Gastrocnemius medialis (tissue), 4 donors: ENCODE data around the gene MPPED2. TPM values are rescaled to one million over a fixed set of nuclear protein-coding genes. Genes with fewer than 3 reads are reported as not detected.

Source experiments
- ATAC-seq, 2 donors: fragments of 150-250 bp; one replicate each; pipeline ENCODE4 v1.9.1; 2016
- DNase-seq, 2 donors: peaks; one replicate each; pipeline ENCODE4 v3.0.0-alpha.2; 2019
- H3K27ac ChIP-seq, 4 donors: fragments of 200-600 bp; sonication (generic); 1 replicate in 1 of 4; 2 replicates in 3 of 4; pipeline ENCODE4 v1.5.1; 2016 to 2018; ENCODE audit warnings: mild to moderate bottlenecking in 2 of 4, moderate library complexity in 1 of 4
- H3K27me3 ChIP-seq, 3 donors: fragments of 200-600 bp; sonication (generic) in 2 of 3; 1 replicate in 1 of 3; 2 replicates in 2 of 3; pipeline versions ENCODE4 v1.5.1 to v1.6.0; 2016 to 2019; ENCODE audit warnings: mild to moderate bottlenecking in 1 of 3, moderate library complexity in 1 of 3
- H3K36me3 ChIP-seq, 2 donors: fragments of 200-600 bp; sonication (generic) in 1 of 2; one replicate each; pipeline ENCODE4 v1.5.1; 2017 to 2018
- H3K4me1 ChIP-seq, 2 donors: fragments of 200-600 bp; sonication (generic) in 1 of 2; one replicate each; pipeline ENCODE4 v1.5.1; 2016 to 2017; ENCODE audit warnings: mild to moderate bottlenecking in 2 of 2
- H3K4me3 ChIP-seq, 4 donors: fragments of 200-600 bp; sonication (generic) in 3 of 4; 1 replicate in 1 of 4; 2 replicates in 3 of 4; pipeline ENCODE4 v1.5.1; 2016 to 2019; ENCODE audit warnings: mild to moderate bottlenecking in 2 of 4
- H3K9me3 ChIP-seq, 3 donors: fragments of 200-600 bp; sonication (generic) in 2 of 3; 1 replicate in 1 of 3; 2 replicates in 2 of 3; pipeline ENCODE4 v1.5.1; 2016 to 2019
- POLR2A ChIP-seq, 2 donors: fragments of 450-650 bp; IDR thresholded peaks; one replicate each; pipeline ENCODE4 v1.6.1; 2017; ENCODE audit warnings: antibody characterized with exemption in 2 of 2, mild to moderate bottlenecking in 2 of 2, moderate library complexity in 2 of 2
- in situ Hi-C, 4 donors: fragments of 200-750 bp; cut with MboI; loops; one replicate each; pipeline versions ENCODE4 v1.15.0 to v1.8.0; 2017; ENCODE audit warnings: low sequenced_read_pairs in 4 of 4
- intact Hi-C: fragments of 100-400 bp; cut with DNase I; formaldehyde crosslinking; loops from one replicate; pipeline ENCODE4 v1.15.1; 2023; ENCODE audit warnings: low total_unique reads
- total RNA-seq, 4 donors: library from RNA; depleted of rRNA; stranded (reverse); fragments of >200 nt; gene quantifications; one replicate each; pipeline versions ENCODE4 v1.1.0 to v1.2.3, GENCODE V29; 2016
- TF ChIP-seq, protein P1 (sequence below), 5 experiments: fragments of 450-650 bp in 3 of 5; fragments of 200-600 bp in 2 of 5; sonication (generic) in 2 of 5; IDR thresholded peaks in 4 of 5; conservative IDR thresholded peaks in 1 of 5; 1 replicate in 4 of 5; 2 replicates in 1 of 5; pipeline ENCODE4 v1.5.1; 2016 to 2019; ENCODE audit warnings: antibody characterized with exemption in 5 of 5, mild to moderate bottlenecking in 3 of 5, moderate library complexity in 3 of 5

Gene MPPED2
- total RNA-seq, 4 donors from 2014 or later = 0.78 to 4.4 (median 2.2) TPM

DNA sequence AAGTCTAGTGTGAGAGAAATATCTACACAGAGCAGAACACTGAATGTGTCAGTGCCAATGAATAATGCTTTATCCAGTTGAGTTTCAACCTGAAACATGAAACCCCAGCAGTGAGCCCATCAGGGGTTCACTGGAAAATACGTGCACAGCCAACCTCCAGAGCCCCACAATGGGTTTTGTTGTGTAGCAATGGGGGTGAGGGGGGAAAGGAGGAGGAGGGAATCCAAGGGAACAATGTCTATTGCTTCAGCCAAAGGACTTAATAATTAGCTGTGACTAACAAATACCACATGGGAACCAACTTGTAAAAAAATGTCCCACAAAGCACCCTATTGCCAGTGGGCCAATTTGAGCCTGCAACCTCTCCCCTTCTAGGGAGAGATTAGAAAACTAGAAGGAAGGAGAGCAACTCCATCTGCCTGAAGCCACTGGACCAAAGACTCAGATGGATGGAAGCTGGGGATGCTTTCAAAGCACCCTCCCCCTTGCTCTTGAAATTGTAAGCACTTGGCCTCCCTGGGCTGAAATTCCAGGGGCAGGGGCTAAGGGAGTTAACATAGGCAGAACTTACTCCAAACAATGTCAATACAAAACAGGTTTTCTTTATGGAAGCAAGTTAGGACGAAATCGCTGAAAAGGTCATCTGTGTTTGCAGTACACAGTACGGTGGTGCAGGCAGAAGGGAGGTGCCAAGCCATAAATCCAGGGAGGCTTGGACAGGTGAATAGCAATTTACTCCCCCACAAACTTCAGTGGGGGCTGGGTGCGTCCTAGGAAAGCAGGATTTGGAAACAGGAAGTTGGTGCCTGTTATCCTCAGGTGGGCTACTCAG lies 163.5 kb downstream of the MPPED2 start:
- H3K9me3 ChIP-seq = no peaks in the 10 kb centered on the region
- no peak overlapping the region for H3K4me3 ChIP-seq
- H3K27me3 ChIP-seq = no peaks in the 10 kb centered on the region
- H3K27ac ChIP-seq = no peak overlapping the region
- H3K4me1 ChIP-seq = peaks cover 13 to 18% of the 10 kb centered on the region in 2 donors
- no peaks in the 10 kb centered on the region for H3K36me3 ChIP-seq
- in situ Hi-C loops (no loop called here), intact Hi-C loops (no loop called here)
- ATAC-seq (no peak), DNase-seq (no peak)
- no peak for TF ChIP-seq POLR2A (IDR thresholded peaks at IDR 0.05)
- TF ChIP-seq, protein P1, sequence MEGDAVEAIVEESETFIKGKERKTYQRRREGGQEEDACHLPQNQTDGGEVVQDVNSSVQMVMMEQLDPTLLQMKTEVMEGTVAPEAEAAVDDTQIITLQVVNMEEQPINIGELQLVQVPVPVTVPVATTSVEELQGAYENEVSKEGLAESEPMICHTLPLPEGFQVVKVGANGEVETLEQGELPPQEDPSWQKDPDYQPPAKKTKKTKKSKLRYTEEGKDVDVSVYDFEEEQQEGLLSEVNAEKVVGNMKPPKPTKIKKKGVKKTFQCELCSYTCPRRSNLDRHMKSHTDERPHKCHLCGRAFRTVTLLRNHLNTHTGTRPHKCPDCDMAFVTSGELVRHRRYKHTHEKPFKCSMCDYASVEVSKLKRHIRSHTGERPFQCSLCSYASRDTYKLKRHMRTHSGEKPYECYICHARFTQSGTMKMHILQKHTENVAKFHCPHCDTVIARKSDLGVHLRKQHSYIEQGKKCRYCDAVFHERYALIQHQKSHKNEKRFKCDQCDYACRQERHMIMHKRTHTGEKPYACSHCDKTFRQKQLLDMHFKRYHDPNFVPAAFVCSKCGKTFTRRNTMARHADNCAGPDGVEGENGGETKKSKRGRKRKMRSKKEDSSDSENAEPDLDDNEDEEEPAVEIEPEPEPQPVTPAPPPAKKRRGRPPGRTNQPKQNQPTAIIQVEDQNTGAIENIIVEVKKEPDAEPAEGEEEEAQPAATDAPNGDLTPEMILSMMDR (IDR thresholded peaks at IDR 0.05 in 4 of 5, conservative IDR thresholded peaks at IDR 0.05 in 1 of 5) = no peak

DNA sequence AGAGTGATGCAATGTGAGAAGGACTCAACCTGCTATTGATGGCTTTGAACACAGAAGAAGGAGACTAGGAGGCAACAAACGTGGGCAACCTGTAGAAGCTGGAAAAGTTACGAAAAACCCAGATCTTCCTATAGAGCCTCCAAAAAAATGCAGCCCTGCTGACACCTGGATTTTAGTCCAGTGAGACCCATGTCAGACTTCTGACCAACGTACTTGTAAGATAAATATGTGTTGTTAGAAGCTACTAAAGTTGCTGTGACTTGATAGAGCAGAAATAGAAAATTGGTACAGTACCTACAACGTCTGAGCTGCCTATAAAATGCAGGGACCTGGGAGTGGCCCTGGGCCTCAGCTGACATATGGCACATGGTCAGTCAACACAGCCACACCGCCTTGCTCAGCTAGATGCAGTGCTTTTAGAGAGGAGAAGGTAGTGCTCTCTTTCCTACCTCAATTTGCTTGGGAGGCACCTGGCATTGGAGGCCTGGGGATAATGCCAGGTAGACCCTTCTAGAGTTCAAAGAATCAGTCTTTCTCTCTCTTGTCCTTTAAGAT lies 165.8 kb downstream of the MPPED2 start:
- no peak overlapping the region for H3K4me3 ChIP-seq
- H3K27me3 ChIP-seq = no peaks in the 10 kb centered on the region
- intact Hi-C loops = no loop called here

DNA sequence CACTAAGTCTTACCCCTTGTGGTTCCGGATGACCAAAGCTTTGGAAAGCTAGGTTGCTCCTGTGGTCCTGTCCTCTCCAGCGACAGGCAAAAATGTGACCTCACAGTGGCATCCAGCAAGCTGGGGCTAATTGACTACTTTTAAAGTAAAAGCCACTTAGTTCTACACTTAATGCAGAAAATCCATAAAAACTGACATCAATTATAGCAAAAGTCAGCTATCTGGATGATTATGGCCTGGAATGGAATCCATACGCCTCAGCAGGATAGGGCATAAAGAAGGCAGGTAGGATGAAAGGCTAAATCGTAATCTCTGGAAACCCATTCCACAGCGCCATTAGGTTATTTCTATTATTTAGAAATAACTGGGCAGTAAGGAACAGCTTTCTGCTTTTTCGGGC lies 171.3 kb downstream of the MPPED2 start:
- intact Hi-C loops (no loop called here), in situ Hi-C loops (no loop called here)
- Histone ChIP-seq H3K27me3 (no peaks in the 10 kb centered on the region), H3K36me3 (no peaks in the 10 kb centered on the region), H3K4me3 (no peak overlapping the region), H3K9me3 (no peaks in the 10 kb centered on the region), H3K27ac (no peak overlapping the region), H3K4me1 (no peaks in the 10 kb centered on the region)
- DNase-seq (no peak), ATAC-seq (no peak)
- TF ChIP-seq, protein P1 (IDR thresholded peaks at IDR 0.05 in 4 of 5, conservative IDR thresholded peaks at IDR 0.05 in 1 of 5) = no peak
- TF ChIP-seq POLR2A (IDR thresholded peaks at IDR 0.05) = no peak

More for the DNA sequence above, 165.8 kb downstream of the MPPED2 start:
- in situ Hi-C loops = no loop called here
- no peaks in the 10 kb centered on the region for H3K36me3 ChIP-seq
- H3K9me3 ChIP-seq = no peaks in the 10 kb centered on the region
- H3K4me1 ChIP-seq = peaks cover 13 to 18% of the 10 kb centered on the region in 2 donors
- DNase-seq (no peak), ATAC-seq (no peak)
- H3K27ac ChIP-seq = no peak overlapping the region
- no peak for TF ChIP-seq POLR2A (IDR thresholded peaks at IDR 0.05)
- TF ChIP-seq, protein P1 (IDR thresholded peaks at IDR 0.05 in 4 of 5, conservative IDR thresholded peaks at IDR 0.05 in 1 of 5) = no peak

DNA sequence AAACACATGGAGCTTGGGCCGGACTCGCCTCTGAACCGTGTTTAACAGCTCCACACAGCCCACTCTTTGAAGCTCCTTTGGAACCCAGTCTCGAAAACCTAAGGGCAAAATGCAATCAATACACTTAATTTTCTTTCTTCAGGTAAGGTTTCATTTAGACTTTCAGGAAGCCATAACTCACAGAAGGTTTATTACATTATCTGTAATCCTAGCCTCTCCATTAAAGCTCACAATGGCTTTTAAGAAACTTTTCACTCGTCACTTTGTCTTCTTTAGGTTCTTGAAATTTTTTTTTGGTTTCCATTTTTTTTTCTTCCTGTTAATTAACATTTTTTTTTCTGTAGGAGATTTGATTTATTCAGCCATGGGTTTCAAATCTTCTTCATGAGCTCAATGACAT lies 171.9 kb downstream of the MPPED2 start:
- H3K27ac ChIP-seq = no peak overlapping the region
- H3K27me3 ChIP-seq = no peaks in the 10 kb centered on the region
- H3K36me3 ChIP-seq = no peaks in the 10 kb centered on the region
- ATAC-seq (no peak), DNase-seq (no peak)
- TF ChIP-seq, protein P1 (IDR thresholded peaks at IDR 0.05 in 4 of 5, conservative IDR thresholded peaks at IDR 0.05 in 1 of 5) = no peak
- in situ Hi-C loops = no loop called here
- no peaks in the 10 kb centered on the region for H3K9me3 ChIP-seq
- H3K4me1 ChIP-seq = no peaks in the 10 kb centered on the region
- no peak overlapping the region for H3K4me3 ChIP-seq
- intact Hi-C loops = no loop called here
